Measurements from ENCODE around the gene RHOG.
"Not testable (repeated sequence)": the region's sequence is repeated elsewhere in the genome, so short reads cannot be mapped to it uniquely, and the experiment has no call there.

Gene RHOG

DNA sequence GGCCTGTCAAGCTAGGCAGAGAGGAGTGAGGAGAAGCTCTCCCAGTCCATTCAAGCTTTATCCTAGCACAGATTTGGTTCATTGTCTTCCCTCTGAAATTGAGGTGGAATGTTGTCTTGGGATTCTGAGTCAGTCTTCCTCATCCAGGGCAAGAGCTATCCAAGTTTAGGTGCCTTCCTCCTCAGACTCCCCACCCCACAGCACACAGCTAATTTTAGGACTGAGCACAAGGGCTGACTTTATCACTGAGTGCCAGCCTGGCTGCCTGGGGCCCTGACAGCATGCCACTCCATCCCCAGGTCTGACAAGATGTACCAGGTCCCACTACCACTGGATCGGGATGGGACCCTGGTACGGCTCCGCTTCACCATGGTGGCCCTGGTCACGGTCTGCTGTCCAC lies 29.8 kb downstream of the RHOG start:
- in situ Hi-C loops (cut with MboI; ENCODE audit: low sequenced_read_pairs) = no loop called here

GRCh38 chr11:3810446-3810845 lies 30.3 kb downstream of the RHOG start:
- in situ Hi-C loops (cut with MboI; ENCODE audit: low sequenced_read_pairs) = no loop called here

GRCh38 chr11:3809624-3809928 lies 31.2 kb downstream of the RHOG start:
- in situ Hi-C loops (cut with MboI; ENCODE audit: low sequenced_read_pairs) = no loop called here

DNA sequence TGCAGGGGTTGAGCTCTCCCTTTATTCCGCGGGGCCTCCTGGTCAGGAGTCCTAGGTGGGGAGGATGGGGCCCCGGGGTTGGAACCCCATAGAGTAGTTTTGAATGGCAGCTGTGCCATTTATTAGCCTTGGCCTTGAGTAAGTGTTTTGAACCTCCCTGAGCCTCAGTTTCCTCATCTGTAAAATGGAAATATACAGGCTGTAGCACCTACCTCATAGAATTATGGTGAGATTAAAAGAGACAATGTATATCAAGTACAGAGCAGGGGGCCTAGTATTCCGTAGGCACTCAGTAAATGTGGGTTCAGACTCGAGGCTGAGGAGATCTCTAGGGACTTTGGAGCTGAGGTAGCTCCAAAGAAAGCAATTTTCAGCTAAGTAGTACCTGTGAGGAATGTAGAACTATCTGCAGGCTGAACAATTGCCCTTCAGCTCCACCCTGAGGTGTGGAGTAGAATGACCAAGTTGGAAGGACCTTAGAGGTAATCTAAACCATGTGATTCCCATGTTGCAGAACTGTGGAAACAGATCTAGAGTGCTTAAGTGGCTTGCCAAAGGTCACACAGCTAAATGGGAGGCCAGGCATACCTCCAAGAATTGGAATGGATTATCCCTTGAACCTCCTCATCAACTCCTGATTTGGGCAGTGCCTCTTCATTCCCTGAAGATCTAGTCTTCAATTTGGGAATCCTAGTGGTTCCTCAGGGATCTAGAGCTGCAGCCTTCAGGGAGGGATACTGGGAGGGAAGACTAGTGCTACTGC lies 31.7 kb downstream of the RHOG start:
- in situ Hi-C loops (cut with MboI; ENCODE audit: low sequenced_read_pairs) = no loop called here

DNA sequence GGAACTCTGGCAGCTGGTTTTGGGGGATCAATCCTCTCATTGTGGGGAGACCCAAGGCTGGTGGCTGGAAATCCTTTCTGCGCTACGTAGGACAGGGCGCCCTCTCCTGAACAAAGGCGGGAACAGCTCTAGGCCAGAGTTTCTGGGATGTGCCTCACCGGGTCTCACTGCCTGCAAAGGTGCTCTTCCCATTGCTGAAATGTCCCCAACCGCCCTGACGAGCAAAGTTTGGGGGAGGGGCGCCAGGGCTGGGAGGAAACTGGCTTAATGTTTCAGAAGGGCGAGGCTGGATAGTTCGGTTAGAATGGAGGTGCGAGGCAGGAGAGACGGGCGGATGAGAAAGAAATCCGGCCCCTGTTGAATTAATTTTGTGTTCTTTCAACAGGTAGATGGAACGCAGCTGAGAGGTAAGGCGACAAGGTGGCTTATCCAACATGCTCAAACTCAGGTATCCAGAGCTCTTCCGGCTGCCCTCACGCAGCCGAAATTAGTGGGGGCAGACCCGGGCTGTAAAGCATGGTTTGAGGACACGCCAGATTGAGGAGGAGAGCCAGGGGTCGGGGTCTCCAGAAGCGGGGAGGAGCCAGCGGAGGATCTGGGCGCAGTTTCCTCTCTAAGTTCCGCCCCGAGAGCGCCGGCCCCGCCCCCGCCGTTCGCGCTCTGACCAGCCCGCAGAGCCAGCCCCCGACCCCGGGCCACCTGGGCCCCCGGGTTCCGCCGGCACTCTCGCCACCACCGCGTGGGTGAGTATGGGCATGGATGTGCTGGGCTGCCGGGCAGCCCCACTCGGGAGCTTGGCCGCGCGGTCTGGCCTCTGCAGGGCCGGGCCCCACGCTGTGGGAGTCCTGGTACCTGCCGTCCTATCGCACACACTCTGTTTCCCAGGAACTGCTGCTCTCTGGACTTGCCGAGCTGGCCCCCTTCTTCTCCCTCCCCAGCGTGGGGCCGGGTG lies 32.6 kb downstream of the RHOG start, which contains the start of gene PGAP2:
Gene PGAP2 (plus strand): TSS at position 652 of the 952 bp plus-strand sequence. CDS start 2,700 bp downstream, outside the sequence.
- in situ Hi-C loops (cut with MboI; ENCODE audit: low sequenced_read_pairs) = no loop called here

DNA sequence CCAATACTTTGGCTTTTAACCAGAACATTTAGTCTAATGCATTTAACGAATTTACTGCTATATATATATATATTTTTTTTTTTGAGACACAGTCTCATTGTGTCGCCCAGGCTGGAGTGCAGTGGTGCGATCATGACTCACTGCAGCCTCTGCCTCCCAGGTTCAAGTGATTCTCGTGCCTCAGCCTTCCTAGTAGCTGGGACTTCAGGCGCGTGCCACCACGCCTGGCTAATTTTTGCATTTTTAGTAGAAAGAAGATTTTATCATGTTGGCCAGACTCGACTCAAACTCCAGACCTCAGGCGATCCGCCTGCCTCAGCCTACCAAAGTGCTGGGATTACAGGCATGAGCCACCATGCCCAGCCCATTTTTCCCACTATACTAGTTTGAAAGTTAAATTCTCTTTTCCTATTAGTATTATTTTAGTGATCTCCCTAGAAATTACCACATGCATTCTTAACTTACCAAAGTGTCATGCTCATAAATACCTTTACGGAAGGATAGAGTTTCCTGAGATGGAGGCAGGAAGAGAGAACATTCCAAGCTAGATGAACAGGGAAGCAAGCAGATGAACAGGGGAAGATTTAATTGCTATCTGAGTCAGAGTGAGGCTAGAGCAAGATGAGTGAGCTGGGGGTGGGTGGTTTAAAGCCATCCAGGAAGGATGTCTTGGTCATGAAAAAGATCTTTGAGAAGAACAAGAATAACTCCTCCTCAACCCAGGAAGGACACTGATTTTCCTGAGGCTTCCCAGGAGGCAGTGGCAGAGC lies 36.8 kb downstream of the RHOG start:
- in situ Hi-C loops (cut with MboI; ENCODE audit: low sequenced_read_pairs) = no loop called here

GRCh38 chr11:3802011-3802790 lies 38.6 kb downstream of the RHOG start:
- in situ Hi-C loops (cut with MboI; ENCODE audit: low sequenced_read_pairs) = no loop called here

GRCh38 chr11:3799873-3800272 lies 40.9 kb downstream of the RHOG start:
- in situ Hi-C loops (cut with MboI; ENCODE audit: low sequenced_read_pairs) = no loop called here

DNA sequence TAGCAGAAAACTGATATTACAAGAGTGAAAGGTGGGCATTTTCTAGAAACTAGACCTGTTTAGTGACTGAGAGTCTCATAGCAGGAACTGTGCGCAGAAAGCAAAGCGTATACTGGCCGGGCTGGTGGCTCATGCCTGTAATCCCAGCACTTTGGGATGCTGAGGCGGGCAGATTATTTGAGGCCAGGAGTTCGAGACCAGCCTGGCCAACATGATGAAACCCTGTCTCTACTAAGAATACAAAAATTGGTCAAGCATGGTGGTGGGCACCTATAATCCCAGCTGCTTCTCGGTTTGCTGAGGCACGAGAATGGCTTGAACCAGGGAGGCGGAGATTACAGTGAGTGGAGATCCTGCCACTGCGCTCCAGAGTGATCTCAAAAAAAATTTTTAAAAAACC lies 41.6 kb downstream of the RHOG start:
- in situ Hi-C loops (cut with MboI; ENCODE audit: low sequenced_read_pairs) = no loop called here

DNA sequence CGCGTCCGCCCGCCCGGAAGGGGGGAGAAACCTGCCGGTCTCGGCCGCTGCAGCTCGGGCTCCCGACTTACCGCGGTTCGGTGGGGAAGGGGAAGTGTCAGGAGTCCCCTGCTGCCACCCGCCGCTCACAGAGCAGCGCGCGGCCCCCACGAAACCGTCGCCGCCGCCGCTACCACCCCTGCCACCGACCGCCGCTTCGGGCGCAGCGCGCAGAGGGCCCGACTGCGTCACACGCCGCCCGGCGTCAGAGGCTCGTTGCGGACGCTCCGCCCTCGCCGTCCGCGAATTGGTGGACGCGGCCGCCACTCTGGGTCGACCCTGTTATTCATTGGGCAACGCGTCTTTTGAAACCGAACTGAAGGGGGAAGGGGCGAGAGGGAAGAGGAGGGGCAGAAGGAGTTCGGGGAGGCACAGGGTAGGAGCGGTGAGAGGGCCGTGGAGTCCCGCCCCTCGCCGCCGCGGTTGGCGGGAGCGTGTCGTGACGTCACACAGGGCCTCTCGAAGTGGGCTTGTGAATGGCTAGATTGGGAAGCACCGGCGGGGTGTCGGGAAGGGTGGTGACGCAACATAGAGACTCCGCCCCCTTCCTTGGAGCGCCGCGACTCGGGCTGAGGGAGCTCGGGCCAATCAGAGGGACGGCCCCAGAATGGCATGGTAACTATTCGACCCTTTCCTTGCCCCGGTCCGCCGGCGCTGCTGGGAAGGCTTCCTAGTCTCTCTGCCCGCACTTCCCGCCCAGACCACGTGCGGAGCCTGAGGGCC lies 43.2 kb downstream of the RHOG start, which contains the start of gene NUP98:
Gene NUP98 (minus strand): TSS at position 226 of the 762 bp plus-strand sequence. CDS start 15,437 bp downstream, outside the sequence.
- in situ Hi-C loops (cut with MboI; ENCODE audit: low sequenced_read_pairs) = no loop called here

DNA sequence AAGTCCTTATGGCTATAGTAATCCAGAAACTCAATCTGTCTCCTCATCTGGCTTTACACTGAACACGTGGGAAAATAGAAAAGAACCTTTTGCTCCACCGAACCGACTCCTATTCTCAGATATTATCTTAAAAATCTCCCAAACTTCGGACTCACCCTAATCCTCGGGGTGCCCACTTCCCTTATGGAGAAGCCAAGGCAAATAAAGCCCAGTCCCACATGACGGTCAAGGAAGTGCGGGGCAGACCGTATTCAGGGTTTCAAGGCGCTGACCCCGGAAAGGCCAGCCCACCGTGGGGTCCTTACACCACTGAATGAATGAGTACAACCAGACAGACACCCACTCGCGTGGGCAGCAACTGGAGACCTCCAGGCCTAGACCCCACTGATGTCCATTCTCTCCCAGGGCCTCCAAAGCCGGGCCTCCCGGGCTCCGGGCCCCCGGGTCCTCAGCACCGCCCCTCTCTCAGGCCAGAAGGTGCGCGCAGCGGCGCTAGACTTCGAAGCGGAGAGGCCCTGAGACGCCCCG lies 43.9 kb downstream of the RHOG start:
- in situ Hi-C loops (cut with MboI; ENCODE audit: low sequenced_read_pairs) = no loop called here

DNA sequence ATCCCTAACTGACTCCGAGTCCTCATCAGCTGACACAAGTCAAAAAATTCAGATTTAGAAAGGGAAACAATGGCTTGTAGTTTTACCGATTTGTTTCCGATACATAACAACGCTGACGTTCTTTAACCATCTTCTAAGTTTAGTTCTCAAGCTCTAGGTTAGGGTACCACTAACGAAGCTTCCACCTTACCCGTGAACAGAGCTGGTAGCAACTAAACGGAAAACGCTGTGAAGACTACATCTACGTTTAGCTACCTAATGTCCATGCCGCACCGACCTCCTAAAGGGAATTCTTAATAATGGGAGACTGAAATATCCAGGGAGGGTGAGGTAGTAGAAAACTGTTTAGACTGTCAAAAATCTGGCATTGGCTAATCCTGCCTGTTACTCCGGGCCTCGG lies 44.4 kb downstream of the RHOG start:
- in situ Hi-C loops (cut with MboI; ENCODE audit: low sequenced_read_pairs) = no loop called here

DNA sequence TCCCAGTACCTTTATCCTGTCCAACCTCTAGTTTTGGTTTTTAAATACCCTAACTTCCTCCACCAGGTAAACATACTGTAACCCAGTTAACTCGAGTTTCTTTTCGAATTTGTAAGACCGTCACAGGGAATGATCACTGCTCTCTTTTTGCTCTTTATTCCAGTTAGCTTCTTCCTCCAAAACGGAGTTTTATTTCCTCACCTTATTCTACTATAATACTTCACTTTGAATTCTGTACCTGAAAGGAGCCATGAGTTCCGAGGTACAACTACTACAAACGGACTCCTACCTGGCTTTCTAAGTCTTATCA lies 44.8 kb downstream of the RHOG start:
- in situ Hi-C loops (cut with MboI; ENCODE audit: low sequenced_read_pairs) = no loop called here

- in situ Hi-C loops (cut with MboI; ENCODE audit: low sequenced_read_pairs) = no loop called here
Observed at GRCh38 chr11:3795131-3796001, 45.4 kb downstream of the RHOG start.

- in situ Hi-C loops (cut with MboI; ENCODE audit: low sequenced_read_pairs) = not testable (repeated sequence)
Observed at GRCh38 chr11:3794387-3794786, 46.4 kb downstream of the RHOG start.

DNA sequence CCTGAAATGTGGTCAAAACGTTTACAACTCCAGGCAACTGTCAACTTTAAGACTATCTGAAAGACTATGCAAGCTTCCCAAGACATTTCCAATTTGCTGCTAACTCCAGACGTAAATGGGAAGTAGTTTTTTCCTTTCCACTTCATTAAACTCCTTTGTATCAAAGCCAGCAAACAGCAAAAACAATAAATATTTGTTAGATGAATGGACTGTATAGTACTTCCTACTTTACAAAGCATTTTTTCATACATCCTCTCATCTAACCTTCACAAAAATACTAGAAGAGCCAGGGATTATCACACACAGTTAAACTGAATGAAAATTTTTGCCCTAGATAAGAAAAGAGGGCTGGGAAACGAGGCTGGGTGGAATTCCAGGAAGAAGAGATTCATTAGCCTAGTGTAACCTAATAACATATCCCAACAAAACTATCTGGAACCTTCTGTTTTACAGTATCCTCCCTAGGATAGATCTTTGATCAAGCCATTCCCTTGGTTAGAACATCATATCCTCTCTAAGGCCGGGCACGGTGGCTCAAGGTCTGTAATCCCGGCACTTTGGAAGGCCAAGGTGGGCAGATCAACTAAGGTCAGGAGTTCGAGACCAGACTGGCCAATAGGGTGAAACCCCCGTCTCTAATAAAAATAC lies 53.9 kb downstream of the RHOG start:
- in situ Hi-C loops (cut with MboI; ENCODE audit: low sequenced_read_pairs) = no loop called here

GRCh38 chr11:3783611-3784010 lies 57.1 kb downstream of the RHOG start:
- in situ Hi-C loops (cut with MboI; ENCODE audit: low sequenced_read_pairs) = no loop called here

- in situ Hi-C loops (cut with MboI; ENCODE audit: low sequenced_read_pairs) = no loop called here
Observed at GRCh38 chr11:3782963-3783362, 57.8 kb downstream of the RHOG start.
